ENCODE measurements around the gene TLE5.

DNA sequence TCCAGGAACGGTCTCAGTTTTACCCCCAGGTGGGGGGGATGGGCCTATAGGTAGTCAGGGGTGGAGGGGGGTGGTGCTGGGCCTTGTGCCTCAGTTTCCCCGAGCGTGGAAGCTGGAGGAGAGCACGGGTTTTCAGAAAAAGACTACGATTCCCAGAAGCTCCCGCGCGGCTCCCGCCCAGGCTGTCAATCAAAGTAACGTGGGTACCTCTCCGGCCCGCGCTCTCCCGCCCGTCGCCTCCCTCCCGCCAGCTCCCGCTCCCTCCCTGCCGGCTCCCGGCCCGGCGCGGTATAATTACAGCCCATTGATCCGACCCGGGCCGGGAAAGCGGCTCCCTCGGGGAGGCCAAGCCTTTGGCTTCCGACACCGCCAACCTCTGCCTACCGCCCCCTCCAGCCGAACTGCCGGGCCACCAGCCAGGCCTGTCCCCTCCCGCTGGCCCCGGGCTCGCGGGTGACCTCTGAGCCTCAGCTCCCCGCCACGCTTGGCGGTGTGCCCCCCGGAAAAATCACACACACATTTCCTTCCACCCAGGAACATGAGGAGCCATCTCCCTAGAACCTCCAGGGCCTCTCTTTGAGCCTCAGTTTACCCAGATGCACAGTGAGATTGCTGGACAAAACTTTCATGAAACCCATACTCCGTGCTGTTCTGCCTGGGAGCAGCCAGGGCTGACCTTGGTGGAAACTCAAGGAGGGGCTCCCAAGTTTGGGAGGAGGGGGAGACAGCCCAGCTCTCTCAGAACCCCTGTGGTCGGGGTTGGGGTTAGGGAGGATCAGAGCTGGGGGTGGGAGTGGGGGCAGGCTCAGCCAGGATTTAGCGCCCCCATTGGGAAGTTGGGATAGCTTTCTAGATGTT, 25.9 kb downstream of the TLE5 start:
- TF ChIP-seq, protein P1, sequence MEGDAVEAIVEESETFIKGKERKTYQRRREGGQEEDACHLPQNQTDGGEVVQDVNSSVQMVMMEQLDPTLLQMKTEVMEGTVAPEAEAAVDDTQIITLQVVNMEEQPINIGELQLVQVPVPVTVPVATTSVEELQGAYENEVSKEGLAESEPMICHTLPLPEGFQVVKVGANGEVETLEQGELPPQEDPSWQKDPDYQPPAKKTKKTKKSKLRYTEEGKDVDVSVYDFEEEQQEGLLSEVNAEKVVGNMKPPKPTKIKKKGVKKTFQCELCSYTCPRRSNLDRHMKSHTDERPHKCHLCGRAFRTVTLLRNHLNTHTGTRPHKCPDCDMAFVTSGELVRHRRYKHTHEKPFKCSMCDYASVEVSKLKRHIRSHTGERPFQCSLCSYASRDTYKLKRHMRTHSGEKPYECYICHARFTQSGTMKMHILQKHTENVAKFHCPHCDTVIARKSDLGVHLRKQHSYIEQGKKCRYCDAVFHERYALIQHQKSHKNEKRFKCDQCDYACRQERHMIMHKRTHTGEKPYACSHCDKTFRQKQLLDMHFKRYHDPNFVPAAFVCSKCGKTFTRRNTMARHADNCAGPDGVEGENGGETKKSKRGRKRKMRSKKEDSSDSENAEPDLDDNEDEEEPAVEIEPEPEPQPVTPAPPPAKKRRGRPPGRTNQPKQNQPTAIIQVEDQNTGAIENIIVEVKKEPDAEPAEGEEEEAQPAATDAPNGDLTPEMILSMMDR (IDR thresholded peaks at IDR 0.05; ENCODE audit: poor library complexity, severe bottlenecking): no peak
- TF ChIP-seq SMC3 (conservative IDR thresholded peaks at IDR 0.05; ENCODE audit: poor library complexity): no peak
